Brain microvascular endothelial cell (primary cell): ENCODE measurements around the gene MROH7.

ENCODE experiments used
- DNase-seq: peaks from one replicate; pipeline ENCODE4 v3.0.0-alpha.2; 2020
- H3K27ac ChIP-seq: fragments of 250-450 bp; sonication (Bioruptor Pico); 2 replicates; pipeline ENCODE4 v1.5.1; 2020; ENCODE audit warnings: mild to moderate bottlenecking, moderate library complexity
- H3K27me3 ChIP-seq: fragments of 250-450 bp; sonication (Bioruptor Pico); replicated peaks from 2 replicates; pipeline ENCODE4 v1.5.1; 2020; ENCODE audit warnings: mild to moderate bottlenecking
- H3K36me3 ChIP-seq: fragments of 250-450 bp; sonication (Bioruptor Pico); replicated peaks from 2 replicates; pipeline ENCODE4 v1.5.1; 2020; ENCODE audit warnings: mild to moderate bottlenecking
- H3K4me3 ChIP-seq: 2 replicates; pipeline ENCODE4 v1.5.1; 2011; ENCODE audit warnings: low read depth, mild to moderate bottlenecking, control low read depth, low read length, moderate library complexity
- CTCF ChIP-seq: IDR thresholded peaks from 2 replicates; pipeline ENCODE4 v1.5.1; 2011; ENCODE audit warnings: low read depth, mild to moderate bottlenecking, moderate library complexity, low read length, control low read depth, inconsistent platforms; ENCODE audit errors: missing control alignments
- in situ Hi-C: cut with HindIII; loops from 2 replicates; pipeline ENCODE4 v1.10.0; 2017; ENCODE audit warnings: low sequenced_read_pairs, low pct_ligation_motif_present

The MROH7 gene

DNA sequence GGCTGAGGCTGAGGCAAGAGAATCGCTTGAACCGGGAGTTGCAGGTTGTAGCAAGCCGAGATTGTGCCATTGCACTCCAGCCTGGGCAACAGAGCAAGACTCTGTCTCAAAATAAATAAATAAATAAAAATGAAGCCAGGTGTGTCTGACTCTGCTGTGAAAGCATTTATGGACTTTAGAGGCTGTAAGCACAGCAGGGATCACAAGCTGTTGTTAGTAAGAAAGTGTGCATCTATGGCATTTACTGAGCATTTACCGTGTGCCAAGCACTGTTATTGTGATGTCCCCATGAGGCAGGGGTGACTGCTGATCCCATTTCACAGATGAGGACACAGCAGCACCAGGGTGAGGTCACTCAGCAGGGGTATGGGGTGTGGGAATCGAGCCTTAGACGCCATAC, 38.3 kb upstream of the MROH7 start:
- H3K27me3 ChIP-seq: no peaks in the 10 kb centered on the region
- in situ Hi-C loops: no loop called here
- no peak overlapping the region for H3K4me3 ChIP-seq
- H3K36me3 ChIP-seq: no peaks in the 10 kb centered on the region
- DNase-seq: no peak
- TF ChIP-seq CTCF: no peak
- no peak overlapping the region for H3K27ac ChIP-seq

- no peaks in the 10 kb centered on the region for H3K27me3 ChIP-seq
- no peak for DNase-seq
- in situ Hi-C loops: no loop called here
- no peak for TF ChIP-seq CTCF
- H3K4me3 ChIP-seq: no peak overlapping the region
- H3K36me3 ChIP-seq: no peaks in the 10 kb centered on the region
- no peak overlapping the region for H3K27ac ChIP-seq
Observed at GRCh38 chr1:54604051-54604450, 37.5 kb upstream of the MROH7 start.

DNA sequence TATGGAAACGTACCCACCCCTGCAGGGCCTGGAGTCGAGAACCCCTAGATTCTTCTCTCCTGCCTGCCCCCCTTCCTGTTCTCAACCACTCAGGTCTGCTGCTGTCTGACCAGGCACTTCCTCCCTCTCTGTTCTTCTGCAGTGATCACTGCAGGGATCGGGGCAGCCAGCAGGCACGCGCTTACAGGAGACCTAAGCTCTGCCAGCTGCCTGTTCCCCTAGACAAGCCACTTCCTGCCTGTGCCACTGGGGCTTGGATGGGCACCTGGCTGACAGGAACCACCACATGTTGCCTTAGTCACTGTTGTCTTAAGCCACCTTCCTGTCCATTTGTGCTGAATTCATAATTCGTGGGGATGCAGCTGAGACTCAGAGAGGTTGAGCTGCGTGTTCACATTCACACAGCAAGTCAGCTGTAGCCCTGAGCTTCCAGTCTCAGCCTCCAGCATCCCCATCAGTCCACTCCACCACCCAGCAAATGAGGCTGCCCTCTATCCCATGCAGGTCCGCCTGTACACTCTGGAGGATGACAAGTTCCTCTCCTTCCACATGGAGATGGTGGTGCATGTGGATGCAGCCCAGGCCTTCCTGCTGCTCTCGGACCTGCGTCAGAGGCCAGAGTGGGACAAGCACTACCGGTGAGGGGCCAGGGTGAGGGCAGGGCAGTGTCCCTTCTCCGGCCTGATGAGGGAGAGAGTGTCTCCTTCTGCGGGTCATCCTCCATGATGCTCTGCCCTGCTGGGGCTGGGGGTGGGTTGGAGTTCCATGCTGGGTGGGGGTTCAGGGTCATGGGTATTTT, 36.8 kb upstream of the MROH7 start:
- no peak for TF ChIP-seq CTCF
- Histone ChIP-seq H3K36me3 (no peaks in the 10 kb centered on the region), H3K27ac (no peak overlapping the region), H3K27me3 (no peaks in the 10 kb centered on the region), H3K4me3 (no peak overlapping the region)
- in situ Hi-C loops: no loop called here
- DNase-seq: no peak

GRCh38 chr1:54606096-54606989, 35.2 kb upstream of the MROH7 start:
- no peak overlapping the region for H3K27ac ChIP-seq
- DNase-seq: no peak
- TF ChIP-seq CTCF: no peak
- H3K27me3 ChIP-seq: no peaks in the 10 kb centered on the region
- H3K36me3 ChIP-seq: no peaks in the 10 kb centered on the region
- in situ Hi-C loops: no loop called here
- no peak overlapping the region for H3K4me3 ChIP-seq

DNA sequence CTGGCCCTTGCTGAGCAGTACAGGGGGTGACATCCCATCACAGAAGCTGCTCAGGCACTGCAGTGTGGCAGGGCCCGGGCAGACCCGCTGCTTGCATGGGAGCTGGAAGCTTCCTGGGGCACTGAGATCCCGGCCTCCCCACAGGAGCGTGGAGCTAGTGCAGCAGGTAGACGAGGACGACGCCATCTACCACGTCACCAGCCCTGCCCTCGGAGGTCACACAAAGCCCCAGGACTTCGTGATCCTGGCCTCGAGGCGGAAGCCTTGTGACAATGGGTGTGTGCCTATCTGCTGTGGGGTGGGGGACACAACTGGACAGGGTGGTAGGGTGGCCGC, 34.6 kb upstream of the MROH7 start:
- no peak overlapping the region for H3K27ac ChIP-seq
- no peak for DNase-seq
- TF ChIP-seq CTCF: no peak

More for the DNA sequence above, 34.6 kb upstream of the MROH7 start:
- Histone ChIP-seq H3K27me3 (no peaks in the 10 kb centered on the region), H3K36me3 (no peaks in the 10 kb centered on the region), H3K4me3 (no peak overlapping the region)
- in situ Hi-C loops: no loop called here
